GM21515 (cell line): ENCODE results near the gene PI16.

Experiments
- ATAC-seq: cut with Tn5 transposase; IDR thresholded peaks from one replicate; pipeline ENCODE4 v1.9.1; 2021; ENCODE audit not compliant: unreplicated experiment

The PI16 gene, protein sequence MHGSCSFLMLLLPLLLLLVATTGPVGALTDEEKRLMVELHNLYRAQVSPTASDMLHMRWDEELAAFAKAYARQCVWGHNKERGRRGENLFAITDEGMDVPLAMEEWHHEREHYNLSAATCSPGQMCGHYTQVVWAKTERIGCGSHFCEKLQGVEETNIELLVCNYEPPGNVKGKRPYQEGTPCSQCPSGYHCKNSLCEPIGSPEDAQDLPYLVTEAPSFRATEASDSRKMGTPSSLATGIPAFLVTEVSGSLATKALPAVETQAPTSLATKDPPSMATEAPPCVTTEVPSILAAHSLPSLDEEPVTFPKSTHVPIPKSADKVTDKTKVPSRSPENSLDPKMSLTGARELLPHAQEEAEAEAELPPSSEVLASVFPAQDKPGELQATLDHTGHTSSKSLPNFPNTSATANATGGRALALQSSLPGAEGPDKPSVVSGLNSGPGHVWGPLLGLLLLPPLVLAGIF

DNA sequence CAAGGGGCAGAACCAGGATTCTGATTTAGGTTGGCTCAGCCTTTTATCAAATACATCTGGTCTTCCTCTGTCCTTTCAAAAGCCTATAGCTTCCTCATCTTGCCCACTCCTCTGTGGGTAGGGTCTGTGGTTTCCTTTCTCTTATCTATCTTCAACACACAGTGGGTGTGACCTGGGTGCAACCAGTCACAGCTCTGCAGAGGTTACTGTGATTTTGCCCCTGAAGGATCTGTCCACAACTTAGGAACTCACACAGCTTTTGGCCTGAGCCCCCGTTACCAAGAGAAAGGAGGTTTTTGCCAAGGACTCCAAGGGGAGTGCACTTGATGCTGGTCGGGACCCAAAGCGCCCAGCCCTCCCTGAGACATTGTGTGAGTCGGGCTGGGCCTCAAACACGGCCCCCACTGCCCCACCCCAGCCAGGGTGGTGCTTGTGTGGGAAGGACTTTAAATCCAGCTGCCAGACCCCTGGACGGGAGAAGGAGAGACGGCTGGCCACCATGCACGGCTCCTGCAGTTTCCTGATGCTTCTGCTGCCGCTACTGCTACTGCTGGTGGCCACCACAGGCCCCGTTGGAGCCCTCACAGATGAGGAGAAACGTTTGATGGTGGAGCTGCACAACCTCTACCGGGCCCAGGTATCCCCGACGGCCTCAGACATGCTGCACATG lies at the start of gene PI16:
TSS of gene PI16 (plus strand) at position 477 of the 670 bp plus-strand sequence. CDS start at position 500, 23 bp downstream.
- no peak for ATAC-seq

DNA sequence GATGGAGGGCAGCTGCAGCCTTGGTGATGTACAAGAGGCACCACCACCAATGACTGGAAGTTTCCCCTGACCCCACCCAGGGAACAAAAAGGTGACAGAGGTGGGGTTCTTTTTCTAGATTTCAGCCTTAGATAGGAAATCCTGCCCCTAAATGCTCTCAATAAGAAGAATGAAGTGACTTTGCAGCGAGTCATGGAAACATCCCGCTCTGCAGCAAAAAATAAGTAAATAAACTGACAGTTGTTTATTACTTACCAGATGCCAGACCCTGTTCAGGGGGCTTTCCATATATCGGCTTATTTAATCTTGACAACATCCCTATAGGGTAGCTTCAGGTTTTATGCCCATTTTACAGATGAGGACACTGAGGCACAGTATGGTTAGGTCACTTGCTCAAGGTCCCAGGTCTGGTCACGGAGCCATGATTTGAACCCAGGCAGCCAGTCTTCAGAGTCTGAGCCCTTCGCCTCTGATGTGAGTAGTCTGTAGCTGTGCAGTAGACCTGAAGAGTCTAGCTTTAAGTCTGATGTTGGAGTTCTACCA lies 49.6 kb upstream of the PI16 start:
- no peak for ATAC-seq

DNA sequence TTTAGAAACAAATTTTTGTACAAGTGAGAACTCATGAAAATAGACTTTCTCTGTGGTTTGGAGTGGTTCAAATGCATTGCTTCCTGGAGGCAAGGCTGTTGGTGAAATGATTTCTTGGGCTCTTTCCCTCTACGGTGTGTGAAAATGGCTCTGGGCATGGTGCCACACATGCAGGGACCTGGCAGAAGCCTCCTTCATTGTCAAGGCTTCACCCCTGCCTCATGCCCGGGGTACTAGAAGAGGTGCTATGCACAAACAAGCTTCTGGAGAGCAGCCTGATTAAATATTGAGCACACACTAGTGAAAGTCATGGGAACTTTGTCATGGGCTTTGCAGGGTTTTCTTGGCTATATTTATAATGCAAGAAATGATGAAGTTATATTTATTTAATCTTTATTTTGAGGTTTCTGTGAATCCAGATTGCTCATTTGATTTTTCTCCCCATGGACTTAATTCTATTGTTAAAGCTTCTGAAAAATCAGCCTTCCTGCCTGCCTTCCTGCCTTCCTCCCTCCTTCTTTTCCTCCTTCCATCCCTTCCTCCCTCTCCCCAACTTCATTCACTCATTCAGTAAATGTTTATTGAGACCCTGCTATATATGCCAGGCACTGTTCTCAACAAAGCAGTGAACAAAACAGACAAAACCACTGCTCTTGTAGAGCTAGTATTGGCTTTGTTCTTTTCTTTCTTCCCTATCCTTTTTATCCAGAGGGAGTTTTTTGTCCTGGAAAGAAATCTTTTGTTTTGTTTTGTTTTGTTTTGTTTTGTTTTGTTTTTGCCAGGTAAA lies 47.8 kb upstream of the PI16 start:
- ATAC-seq = no peak

DNA sequence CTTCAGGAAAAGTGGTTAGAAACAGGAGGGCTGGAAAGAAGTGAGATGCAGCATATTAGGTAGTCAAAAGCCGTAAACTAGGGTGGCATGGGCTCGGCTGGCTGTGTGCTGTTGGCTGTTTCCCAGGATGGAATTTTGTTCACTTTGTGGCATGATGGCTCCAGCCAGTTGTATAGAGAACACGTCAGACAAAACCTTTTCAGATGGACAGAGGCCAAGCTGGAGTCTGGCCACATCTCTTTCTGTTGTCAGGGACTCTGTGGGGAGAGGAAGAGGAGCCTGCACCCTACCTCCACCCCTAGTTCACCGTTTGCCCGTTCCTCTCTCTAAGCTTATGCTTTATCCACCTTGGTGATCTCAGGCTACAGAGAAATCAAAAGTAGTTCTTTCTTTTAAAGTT lies 46.8 kb upstream of the PI16 start:
- ATAC-seq = no peak

DNA sequence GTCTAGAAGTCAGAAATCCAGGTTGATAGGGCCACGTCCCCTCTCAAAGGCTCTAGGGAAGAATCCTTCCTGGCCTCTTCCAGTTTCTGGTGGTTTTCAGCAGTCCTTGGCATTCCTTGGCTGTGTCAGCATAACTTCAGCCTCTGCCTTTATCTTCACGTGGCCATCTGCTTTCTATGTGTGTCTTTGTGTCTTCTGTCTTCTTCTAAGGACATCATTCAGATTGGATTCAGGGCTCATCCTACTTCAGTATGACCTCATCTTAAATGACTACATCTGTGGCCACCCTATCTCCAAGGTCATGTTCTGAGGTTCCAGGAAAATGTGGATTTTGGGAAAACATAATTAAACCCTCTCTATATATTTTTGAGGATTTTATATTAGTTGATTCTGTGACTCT lies 45.8 kb upstream of the PI16 start:
- no peak for ATAC-seq

DNA sequence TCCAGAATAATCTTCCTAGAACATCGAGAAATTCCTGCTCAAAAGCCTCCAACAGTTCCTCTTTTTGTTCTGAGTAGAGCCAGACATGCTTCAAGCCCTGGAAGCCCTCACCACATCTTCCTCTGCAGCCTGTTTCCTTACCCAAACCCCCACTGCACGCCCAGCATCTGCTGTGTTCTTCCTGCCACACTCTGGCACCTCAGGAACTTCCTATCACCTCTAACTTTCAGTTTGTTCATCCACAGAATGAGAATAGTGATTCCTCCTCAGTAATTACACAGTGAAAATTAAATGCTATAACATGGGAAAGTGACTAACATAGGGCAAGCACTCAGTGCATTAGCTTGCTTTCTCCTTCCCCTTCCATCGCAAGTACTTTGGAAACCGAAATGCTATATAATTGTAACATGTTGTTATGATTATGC lies 42.5 kb upstream of the PI16 start:
- no peak for ATAC-seq

DNA sequence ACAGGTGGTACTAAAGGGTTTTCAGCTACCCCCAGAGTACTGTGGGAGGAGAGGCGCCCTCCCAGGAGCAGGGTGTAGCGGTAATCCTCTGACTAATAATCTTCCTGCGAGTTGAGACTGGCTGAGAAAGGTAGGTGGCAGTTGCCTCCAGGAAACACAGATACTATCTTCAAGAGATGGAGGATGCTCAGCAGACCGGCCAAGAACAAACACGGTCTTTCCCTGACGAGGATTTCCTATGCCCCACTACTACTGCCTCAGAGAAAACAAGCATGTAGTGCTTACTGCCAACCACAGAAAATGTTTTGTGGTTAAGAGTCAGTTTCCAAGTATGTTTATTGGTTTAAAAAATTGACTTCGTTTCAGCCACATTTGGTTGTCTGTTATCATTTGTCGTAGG lies 42.0 kb upstream of the PI16 start:
- ATAC-seq = peak; percentile 80

DNA sequence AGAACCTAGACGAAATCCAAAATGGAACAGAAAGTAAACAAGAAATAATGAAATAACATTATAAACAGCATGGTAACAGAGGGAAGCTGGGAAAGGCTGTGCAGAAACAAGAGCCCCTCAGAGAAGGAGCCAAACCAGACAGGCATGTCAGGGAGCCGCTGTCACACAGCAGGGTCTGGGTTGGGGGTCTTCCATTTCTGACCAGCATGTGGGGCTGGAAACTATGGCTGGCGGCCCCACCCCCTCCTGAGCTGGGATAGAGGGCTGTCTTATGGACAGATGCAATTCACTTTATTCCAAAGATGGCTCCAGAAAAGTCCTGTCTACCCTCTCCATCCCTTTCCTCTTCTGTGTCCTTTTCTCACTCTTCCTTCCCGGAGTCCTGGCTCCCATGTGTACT lies 41.5 kb upstream of the PI16 start:
- ATAC-seq = no peak

DNA sequence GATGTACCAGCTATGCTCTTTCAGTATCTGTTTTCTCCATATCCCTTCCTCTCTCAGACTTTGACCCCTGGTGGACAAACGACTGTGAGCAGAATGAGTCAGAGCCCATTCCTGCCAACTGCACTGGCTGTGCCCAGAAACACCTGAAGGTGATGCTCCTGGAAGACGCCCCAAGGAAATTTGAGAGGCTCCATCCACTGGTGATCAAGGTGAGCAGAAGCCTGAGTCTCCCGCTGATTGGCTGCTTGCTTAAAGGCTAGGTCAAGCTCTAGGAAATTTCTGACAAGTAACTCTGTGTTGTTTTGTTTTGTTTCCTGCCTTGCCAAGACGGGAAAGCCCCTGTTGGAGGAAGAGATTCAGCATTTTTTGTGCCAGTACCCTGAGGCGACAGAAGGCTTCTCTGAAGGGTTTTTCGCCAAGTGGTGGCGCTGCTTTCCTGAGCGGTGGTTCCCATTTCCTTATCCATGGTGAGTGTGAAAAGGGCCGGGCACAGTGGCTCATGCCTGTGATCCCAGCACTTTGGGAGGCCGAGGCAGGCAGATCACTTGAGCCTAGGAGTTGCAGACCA lies 40.2 kb upstream of the PI16 start:
- no peak for ATAC-seq

DNA sequence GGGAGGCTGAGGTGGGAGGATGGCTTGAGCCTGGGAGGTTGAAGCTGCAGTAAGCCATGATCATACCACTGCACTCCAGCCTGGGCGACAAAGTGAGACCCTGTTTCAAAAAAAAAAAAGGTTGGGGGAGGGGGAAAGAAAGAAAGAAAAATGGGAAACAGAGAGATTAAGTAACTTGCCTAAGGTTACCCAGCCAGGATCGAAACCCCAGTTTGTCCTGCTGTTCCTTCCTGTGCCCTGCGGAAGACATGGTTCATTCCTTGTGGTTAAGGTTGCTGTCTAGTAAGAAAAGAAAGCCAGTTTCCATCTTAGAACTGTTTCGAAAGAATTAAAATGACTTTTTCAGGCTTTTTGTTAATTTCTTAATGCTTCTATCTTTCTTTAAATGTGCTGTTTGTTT lies 38.9 kb upstream of the PI16 start:
- no peak for ATAC-seq

DNA sequence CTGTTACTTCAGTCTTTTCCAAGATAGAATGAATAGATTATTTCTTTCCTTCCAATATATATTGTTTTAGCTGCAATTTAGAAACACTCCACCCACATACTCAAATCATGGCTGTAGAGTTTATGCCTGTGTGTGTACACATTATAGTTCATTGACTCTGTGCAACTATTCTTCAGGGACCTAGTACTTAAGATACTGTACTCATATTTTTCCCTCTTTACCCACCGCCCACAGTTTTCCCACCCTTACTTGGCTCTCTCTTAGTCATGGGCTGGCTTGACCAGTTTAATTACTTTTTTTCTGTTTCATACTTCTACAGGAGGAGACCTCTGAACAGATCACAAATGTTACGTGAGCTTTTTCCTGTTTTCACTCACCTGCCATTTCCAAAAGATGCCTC lies 38.4 kb upstream of the PI16 start:
- no peak for ATAC-seq

DNA sequence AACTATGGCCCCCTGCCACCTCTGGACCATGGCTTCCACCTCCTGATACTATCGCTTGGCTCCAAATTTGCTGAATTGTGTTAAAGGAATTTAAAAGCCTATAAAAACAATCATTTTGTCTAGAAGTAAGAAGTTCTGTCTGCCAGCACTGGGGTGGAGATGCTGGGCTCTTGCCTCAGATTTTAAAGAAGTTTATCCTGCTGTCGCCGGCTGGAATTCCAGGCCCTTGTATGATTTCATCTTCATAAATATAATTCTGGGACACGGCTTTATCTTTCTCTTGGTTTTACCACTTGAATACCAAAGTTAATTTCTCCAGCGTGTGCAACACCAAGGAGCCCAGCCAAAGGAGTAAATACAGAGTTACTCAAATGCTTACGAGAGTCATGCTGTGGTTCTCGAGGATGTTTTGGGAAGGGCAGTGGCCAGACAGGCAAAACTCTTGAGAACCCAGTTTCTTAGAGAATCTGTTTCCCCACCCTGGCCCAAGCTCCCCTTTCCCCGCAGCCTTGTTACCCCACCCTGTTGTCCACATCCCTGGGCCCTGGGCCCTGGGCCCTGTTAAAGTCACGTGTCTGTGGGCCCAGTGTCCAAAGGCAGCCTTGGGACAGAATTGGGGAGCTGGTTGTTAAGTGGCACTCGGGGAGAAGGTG lies 36.9 kb upstream of the PI16 start:
- no peak for ATAC-seq

DNA sequence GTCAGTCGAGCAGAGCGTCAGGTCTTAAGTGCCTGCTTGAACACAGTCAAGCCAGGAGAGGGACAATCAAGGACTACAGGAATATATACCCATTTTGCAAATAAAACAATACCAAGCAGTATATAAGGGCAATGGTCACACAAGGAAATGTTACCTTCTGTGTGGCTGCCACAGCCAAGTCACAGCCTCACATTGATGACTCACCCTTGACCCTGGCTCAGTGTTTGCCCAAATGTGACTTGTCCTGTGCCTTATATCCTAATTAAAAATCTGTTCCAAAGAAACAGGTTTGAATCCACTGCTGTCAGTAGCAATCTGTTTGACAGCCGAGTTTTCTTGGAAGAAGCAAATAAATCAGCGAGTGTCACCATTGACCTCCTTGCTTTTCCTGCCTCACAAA lies 34.5 kb upstream of the PI16 start:
- no peak for ATAC-seq

DNA sequence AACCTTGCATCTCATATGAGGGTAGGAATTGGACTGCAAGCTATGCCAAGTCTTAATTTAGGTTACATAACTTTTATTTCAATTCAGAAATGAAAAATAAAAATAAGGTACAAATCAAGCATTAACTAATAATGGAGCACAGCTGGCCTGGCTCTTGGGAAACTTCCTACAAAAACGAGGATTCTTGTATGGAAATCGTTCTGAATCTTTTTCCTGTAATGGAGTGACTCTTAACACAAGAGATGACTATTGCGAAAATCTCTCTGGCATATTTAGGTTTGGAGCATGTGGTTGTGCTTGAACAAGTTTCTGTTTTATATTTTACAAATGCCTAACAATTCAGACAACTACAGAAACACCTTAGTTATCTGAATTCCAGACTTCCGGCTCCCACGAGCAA lies 34.0 kb upstream of the PI16 start:
- ATAC-seq = no peak

DNA sequence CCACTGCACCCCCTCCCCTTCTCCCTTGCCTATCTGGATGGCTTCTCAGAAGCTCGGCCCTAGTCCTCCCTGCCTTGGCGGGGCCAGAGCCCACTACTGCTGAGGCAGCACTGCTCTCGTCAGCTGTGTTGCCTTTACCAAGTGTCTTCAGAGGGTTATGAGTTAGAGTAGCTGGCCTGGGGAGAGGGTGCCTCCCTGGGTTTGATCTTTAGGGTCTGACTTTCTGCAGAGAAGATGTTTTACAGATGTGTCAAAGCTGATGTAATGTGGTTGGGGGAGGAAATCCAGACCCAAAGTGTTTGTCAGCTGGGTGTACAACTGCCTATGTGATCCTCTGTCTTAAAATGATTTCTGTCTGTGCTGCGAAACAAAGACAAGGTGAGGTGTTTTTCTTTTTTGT lies 30.4 kb upstream of the PI16 start:
- no peak for ATAC-seq

DNA sequence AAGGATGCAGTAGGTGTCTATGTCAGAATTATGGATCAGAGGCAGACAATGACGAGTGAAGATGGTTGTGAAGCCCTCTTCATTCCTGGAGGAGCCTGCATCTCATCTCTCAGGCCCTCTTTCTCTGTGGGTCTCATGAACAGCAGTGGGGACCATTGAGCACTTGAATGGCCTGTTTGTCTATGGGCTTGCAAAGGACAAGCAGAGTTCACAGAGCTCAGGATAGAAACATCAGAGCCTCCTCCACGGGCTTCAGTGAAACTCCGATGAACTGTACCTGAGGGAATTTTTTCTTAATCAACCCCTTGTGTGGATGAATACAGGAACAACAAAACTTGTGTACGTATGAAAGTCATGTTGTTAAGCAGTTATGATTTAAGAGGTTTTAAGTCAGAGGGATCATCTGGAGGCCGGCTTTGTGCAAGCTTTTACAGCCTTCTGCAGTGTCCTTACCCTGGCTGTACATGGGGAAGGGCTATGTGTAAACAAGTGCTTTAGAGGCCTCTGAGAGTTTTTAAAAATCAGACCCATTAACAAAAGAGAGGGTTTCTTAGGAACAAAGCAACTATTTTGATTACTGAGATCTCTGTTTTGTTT lies 29.7 kb upstream of the PI16 start:
- ATAC-seq = no peak

DNA sequence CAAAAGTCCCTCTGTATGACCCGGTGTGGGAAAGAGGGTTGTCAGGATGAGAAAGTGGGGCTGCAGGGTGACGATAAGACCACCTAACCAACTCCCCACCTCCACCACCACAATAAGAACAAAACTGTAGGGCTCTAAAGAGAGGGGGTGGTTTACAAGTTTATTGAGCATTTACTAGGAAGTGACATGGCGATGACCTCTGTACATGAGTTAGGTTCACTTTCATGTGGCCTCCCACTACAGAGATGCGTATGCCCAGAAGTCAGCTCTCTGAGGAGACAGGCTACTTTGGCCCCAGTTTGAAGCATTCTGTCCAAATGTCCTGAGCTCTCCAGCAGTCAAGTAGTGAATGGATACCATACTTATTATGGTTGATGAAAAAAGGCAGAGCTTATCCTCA lies 28.7 kb upstream of the PI16 start:
- no peak for ATAC-seq

DNA sequence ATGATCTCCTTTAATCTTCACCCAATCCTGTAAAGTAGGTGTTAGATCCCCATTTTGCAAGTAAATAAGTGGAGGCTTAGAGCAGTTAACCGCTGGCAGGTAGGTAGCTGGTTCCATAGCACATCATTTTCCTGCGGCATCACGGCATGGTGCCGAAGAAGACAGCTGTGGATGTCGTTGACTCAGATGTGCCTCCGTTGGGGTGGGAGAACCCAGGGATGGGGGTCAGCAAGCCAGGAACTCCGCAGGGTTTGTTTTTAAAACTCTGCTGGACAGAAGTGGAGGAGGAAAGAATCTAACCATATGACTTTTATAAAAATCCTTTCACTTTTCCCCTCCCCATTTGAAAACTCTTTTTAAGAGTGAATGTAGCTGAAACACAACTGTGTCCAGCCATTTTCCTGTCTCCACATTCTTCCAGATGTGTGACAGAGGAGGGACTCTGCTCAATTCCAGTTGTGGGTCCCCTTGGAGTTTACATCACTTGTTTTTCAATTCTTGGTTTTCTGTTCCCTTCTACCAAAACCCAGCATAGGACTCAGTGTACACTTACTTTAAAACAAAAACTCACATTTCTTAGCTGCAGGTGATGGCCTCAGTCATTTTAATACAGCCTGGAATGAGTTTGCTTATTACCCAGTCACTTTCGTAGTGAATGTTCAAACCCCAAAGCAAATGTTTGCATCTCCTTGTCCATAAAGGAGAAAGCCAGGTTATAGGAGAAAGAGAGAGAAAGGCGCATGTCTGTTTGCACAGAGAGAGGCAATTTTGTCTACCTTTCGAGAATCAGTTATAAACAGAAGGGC lies 27.6 kb upstream of the PI16 start:
- ATAC-seq = no peak
